Measurements from ENCODE around the gene CCDC175. TPM values are rescaled to one million over a fixed set of nuclear protein-coding genes. Genes with fewer than 3 reads are reported as not detected.

CCDC175 gene
- total and polyA plus RNA-seq, 2 donors: not detected

- no peaks in the 10 kb centered on the region for H3K4me1 ChIP-seq (ENCODE audit: control insufficient read depth in 2 of 2, insufficient read depth in 2 of 2, low read length in 2 of 2)
- H3K36me3 ChIP-seq (ENCODE audit: control insufficient read depth in 2 of 2, insufficient read depth in 2 of 2, low read length in 1 of 2): no peaks in the 10 kb centered on the region
- DNase-seq (ENCODE audit: low read depth in 6 of 9, low spot score in 9 of 9): no peak
- no peaks in the 10 kb centered on the region for H3K27me3 ChIP-seq (ENCODE audit: control insufficient read depth in 2 of 2, insufficient read depth in 1 of 2, low read length in 1 of 2)
- H3K9me3 ChIP-seq (ENCODE audit: control insufficient read depth in 2 of 2, insufficient read depth in 1 of 2, low read length in 1 of 2): no peaks in the 10 kb centered on the region
- H3K4me3 ChIP-seq (ENCODE audit: low read length in 2 of 2): peak overlapping the region in 1 of 2 donors; percentile 11
- H3K27ac ChIP-seq (ENCODE audit: low read depth in 1 of 2, low read length in 1 of 2): no peak overlapping the region
- 29% methylated on average over 10 of the region's 10 CpGs for WGBS
Observed at GRCh38 chr14:59585891-59586554, 9.4 kb upstream of the CCDC175 start.

DNA sequence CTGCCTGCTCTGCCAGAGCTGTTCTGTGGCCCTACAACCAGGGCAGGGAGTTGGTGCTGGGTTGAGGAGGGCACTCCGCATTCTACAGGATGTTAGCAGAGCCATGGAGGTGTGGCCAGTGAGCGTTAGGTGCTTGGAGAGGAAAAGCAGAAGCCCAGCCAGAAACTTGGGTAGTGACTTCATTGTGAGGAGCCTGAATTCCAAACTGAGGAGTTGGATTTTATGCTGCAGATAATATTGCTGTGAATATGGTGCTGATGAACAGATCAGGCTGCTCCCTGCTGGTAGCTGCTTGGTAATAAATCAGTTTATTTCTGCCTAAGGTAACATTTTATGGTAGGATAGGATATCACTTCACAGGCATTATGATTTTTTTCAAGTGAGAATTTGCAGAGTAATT lies 7.1 kb upstream of the CCDC175 start:
- H3K4me3 ChIP-seq (ENCODE audit: low read length in 2 of 2): no peak overlapping the region
- 68% methylated on average over 2 of the region's 2 CpGs for WGBS
- H3K27me3 ChIP-seq (ENCODE audit: control insufficient read depth in 2 of 2, insufficient read depth in 1 of 2, low read length in 1 of 2): no peaks in the 10 kb centered on the region
- no peak for DNase-seq (ENCODE audit: low read depth in 6 of 9, low spot score in 9 of 9)
- H3K4me1 ChIP-seq (ENCODE audit: control insufficient read depth in 2 of 2, insufficient read depth in 2 of 2, low read length in 2 of 2): no peaks in the 10 kb centered on the region
- H3K9me3 ChIP-seq (ENCODE audit: control insufficient read depth in 2 of 2, insufficient read depth in 1 of 2, low read length in 1 of 2): no peaks in the 10 kb centered on the region
- H3K27ac ChIP-seq (ENCODE audit: low read depth in 1 of 2, low read length in 1 of 2): no peak overlapping the region
- no peaks in the 10 kb centered on the region for H3K36me3 ChIP-seq (ENCODE audit: control insufficient read depth in 2 of 2, insufficient read depth in 2 of 2, low read length in 1 of 2)

DNA sequence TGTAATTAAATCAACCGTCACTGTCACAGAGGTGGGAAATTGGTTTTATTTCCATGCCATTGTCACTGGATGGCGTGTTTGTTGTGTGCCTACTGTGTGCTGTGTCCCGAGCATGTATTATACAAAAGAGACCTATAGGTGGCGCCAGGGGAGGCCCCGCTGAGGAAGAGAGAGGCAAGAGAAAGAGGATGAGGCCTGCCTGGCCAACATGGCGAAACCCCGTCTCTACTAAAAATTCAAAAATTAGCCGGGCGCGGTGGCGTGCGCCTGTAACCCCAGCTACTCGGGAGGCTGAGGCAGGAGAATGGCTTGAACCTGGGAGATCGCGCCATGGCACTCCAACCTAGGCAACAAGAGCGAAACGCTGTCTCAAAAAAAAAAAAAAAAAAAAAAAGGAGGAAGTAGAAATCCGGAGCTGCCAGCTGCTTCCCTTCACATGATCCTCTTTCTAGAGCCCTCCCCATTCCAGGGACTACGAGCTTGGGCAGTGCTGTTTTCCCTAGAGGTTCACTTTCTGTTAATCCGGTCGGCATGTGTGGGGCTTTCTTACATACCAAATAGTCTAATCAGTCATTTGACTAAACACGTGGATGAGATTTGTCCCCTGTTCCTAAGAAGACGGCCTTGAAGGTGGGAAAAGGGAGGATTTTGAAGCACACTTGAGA lies 6.4 kb upstream of the CCDC175 start:
- Histone ChIP-seq H3K27ac (ENCODE audit: low read depth in 1 of 2, low read length in 1 of 2) (no peak overlapping the region), H3K4me1 (ENCODE audit: control insufficient read depth in 2 of 2, insufficient read depth in 2 of 2, low read length in 2 of 2) (no peaks in the 10 kb centered on the region), H3K36me3 (ENCODE audit: control insufficient read depth in 2 of 2, insufficient read depth in 2 of 2, low read length in 1 of 2) (no peaks in the 10 kb centered on the region), H3K4me3 (ENCODE audit: low read length in 2 of 2) (no peak overlapping the region), H3K9me3 (ENCODE audit: control insufficient read depth in 2 of 2, insufficient read depth in 1 of 2, low read length in 1 of 2) (no peaks in the 10 kb centered on the region), H3K27me3 (ENCODE audit: control insufficient read depth in 2 of 2, insufficient read depth in 1 of 2, low read length in 1 of 2) (no peaks in the 10 kb centered on the region)
- no peak for DNase-seq (ENCODE audit: low read depth in 6 of 9, low spot score in 9 of 9)
- 71% methylated on average over 23 of the region's 23 CpGs for WGBS

- no peaks in the 10 kb centered on the region for H3K9me3 ChIP-seq (ENCODE audit: control insufficient read depth in 2 of 2, insufficient read depth in 1 of 2, low read length in 1 of 2)
- H3K27ac ChIP-seq (ENCODE audit: low read depth in 1 of 2, low read length in 1 of 2): no peak overlapping the region
- H3K27me3 ChIP-seq (ENCODE audit: control insufficient read depth in 2 of 2, insufficient read depth in 1 of 2, low read length in 1 of 2): no peaks in the 10 kb centered on the region
- H3K4me1 ChIP-seq (ENCODE audit: control insufficient read depth in 2 of 2, insufficient read depth in 2 of 2, low read length in 2 of 2): no peaks in the 10 kb centered on the region
- DNase-seq (ENCODE audit: low read depth in 6 of 9, low spot score in 9 of 9): no peak
- 97% methylated on average over 3 of the region's 3 CpGs for WGBS
- no peaks in the 10 kb centered on the region for H3K36me3 ChIP-seq (ENCODE audit: control insufficient read depth in 2 of 2, insufficient read depth in 2 of 2, low read length in 1 of 2)
- H3K4me3 ChIP-seq (ENCODE audit: low read length in 2 of 2): no peak overlapping the region
Observed at GRCh38 chr14:59582161-59582560, 5.5 kb upstream of the CCDC175 start.

- Histone ChIP-seq H3K4me1 (ENCODE audit: control insufficient read depth in 2 of 2, insufficient read depth in 2 of 2, low read length in 2 of 2) (peaks cover 6 to 9% of the 10 kb centered on the region in 2 donors), H3K4me3 (ENCODE audit: low read length in 2 of 2) (no peak overlapping the region), H3K9me3 (ENCODE audit: control insufficient read depth in 2 of 2, insufficient read depth in 1 of 2, low read length in 1 of 2) (no peaks in the 10 kb centered on the region), H3K27me3 (ENCODE audit: control insufficient read depth in 2 of 2, insufficient read depth in 1 of 2, low read length in 1 of 2) (peaks cover 0 to 7% of the 10 kb centered on the region in 2 donors), H3K36me3 (ENCODE audit: control insufficient read depth in 2 of 2, insufficient read depth in 2 of 2, low read length in 1 of 2) (no peaks in the 10 kb centered on the region), H3K27ac (ENCODE audit: low read depth in 1 of 2, low read length in 1 of 2) (no peak overlapping the region)
- DNase-seq (ENCODE audit: low read depth in 6 of 9, low spot score in 9 of 9): no peak
- WGBS: 96% methylated on average over 2 of the region's 2 CpGs
Observed at GRCh38 chr14:59580911-59581310, 4.3 kb upstream of the CCDC175 start.

DNA sequence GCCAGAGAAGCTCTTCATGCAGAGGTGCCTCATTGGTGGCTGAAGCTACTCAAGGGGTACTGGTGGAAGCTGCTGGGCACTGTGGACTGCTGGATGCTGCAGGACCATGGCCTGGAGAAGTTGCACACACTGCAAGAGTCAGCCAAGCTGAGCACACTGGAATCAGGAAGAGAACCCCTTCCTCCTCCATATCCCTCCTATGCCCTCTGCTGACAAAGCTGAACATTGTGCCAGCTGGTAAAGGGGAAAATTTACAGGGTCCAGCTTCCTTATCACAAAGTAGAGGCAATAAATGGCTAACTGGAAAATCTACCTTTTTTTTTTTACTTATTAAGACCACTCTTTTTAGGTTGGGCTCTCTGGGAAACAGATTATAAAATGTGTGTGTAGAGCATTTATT lies 6.5 kb downstream of the CCDC175 start:
- Histone ChIP-seq H3K27me3 (ENCODE audit: control insufficient read depth in 2 of 2, insufficient read depth in 1 of 2, low read length in 1 of 2) (no peaks in the 10 kb centered on the region), H3K27ac (ENCODE audit: low read depth in 1 of 2, low read length in 1 of 2) (no peak overlapping the region), H3K9me3 (ENCODE audit: control insufficient read depth in 2 of 2, insufficient read depth in 1 of 2, low read length in 1 of 2) (no peaks in the 10 kb centered on the region), H3K36me3 (ENCODE audit: control insufficient read depth in 2 of 2, insufficient read depth in 2 of 2, low read length in 1 of 2) (no peaks in the 10 kb centered on the region), H3K4me1 (ENCODE audit: control insufficient read depth in 2 of 2, insufficient read depth in 2 of 2, low read length in 2 of 2) (no peaks in the 10 kb centered on the region), H3K4me3 (ENCODE audit: low read length in 2 of 2) (no peak overlapping the region)
- DNase-seq (ENCODE audit: low read depth in 6 of 9, low spot score in 9 of 9): no peak

DNA sequence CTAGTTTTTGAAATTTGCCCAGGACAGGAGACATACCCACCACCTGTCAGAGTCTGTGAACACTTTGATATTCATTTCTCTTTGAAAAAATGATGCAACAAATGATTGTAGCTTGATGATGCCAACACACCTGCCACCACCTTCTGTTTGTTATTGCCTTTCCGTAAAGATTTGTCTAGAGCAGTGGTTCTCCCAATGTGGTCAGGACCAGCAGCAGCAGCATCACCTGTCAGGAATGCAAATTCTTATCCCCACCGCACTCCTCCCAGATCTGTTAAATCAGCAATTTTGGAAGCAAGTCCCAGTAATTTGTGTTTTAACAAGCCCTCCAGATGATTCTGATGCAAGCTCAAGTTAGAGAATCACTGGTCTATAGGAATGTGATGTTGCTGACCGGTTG lies 9.9 kb downstream of the CCDC175 start:
- no peak overlapping the region for H3K27ac ChIP-seq (ENCODE audit: low read depth in 1 of 2, low read length in 1 of 2)
- no peaks in the 10 kb centered on the region for H3K4me1 ChIP-seq (ENCODE audit: control insufficient read depth in 2 of 2, insufficient read depth in 2 of 2, low read length in 2 of 2)
- no peaks in the 10 kb centered on the region for H3K27me3 ChIP-seq (ENCODE audit: control insufficient read depth in 2 of 2, insufficient read depth in 1 of 2, low read length in 1 of 2)

DNA sequence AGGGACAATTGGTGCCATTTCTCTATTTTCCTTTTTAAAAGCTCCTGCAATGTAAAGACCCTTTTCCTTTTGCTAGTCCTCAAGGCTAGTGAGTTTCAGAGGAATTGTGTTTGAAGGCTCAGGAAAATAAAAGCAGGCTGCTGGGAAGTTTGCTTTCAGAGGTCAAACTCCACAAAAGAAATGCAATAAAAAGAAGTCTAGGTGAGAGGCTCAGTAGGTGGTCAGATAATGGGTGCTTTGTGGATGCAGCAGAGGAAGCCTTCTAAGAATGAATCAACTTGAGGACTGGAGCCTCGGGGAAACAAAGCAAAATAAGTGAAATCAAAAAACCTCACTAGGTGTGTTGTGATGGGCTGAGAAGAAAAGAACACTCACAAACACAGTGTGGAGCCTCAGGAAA lies 10.3 kb downstream of the CCDC175 start:
- no peak for DNase-seq (ENCODE audit: low read depth in 6 of 9, low spot score in 9 of 9)
- Histone ChIP-seq H3K9me3 (ENCODE audit: control insufficient read depth in 2 of 2, insufficient read depth in 1 of 2, low read length in 1 of 2) (no peaks in the 10 kb centered on the region), H3K36me3 (ENCODE audit: control insufficient read depth in 2 of 2, insufficient read depth in 2 of 2, low read length in 1 of 2) (no peaks in the 10 kb centered on the region), H3K4me3 (ENCODE audit: low read length in 2 of 2) (no peak overlapping the region), H3K27ac (ENCODE audit: low read depth in 1 of 2, low read length in 1 of 2) (no peak overlapping the region), H3K27me3 (ENCODE audit: control insufficient read depth in 2 of 2, insufficient read depth in 1 of 2, low read length in 1 of 2) (no peaks in the 10 kb centered on the region), H3K4me1 (ENCODE audit: control insufficient read depth in 2 of 2, insufficient read depth in 2 of 2, low read length in 2 of 2) (no peaks in the 10 kb centered on the region)
- 74% methylated on average over 1 of the region's 1 CpG for WGBS

More for the DNA sequence above, 9.9 kb downstream of the CCDC175 start:
- no peaks in the 10 kb centered on the region for H3K9me3 ChIP-seq (ENCODE audit: control insufficient read depth in 2 of 2, insufficient read depth in 1 of 2, low read length in 1 of 2)
- no peak overlapping the region for H3K4me3 ChIP-seq (ENCODE audit: low read length in 2 of 2)
- WGBS: 86% methylated on average over 3 of the region's 3 CpGs
- DNase-seq (ENCODE audit: low read depth in 6 of 9, low spot score in 9 of 9): no peak
- no peaks in the 10 kb centered on the region for H3K36me3 ChIP-seq (ENCODE audit: control insufficient read depth in 2 of 2, insufficient read depth in 2 of 2, low read length in 1 of 2)

GRCh38 chr14:59565087-59565486 lies 11.5 kb downstream of the CCDC175 start:
- Histone ChIP-seq H3K36me3 (ENCODE audit: control insufficient read depth in 2 of 2, insufficient read depth in 2 of 2, low read length in 1 of 2) (no peaks in the 10 kb centered on the region), H3K4me1 (ENCODE audit: control insufficient read depth in 2 of 2, insufficient read depth in 2 of 2, low read length in 2 of 2) (no peaks in the 10 kb centered on the region), H3K4me3 (ENCODE audit: low read length in 2 of 2) (no peak overlapping the region), H3K27me3 (ENCODE audit: control insufficient read depth in 2 of 2, insufficient read depth in 1 of 2, low read length in 1 of 2) (no peaks in the 10 kb centered on the region), H3K9me3 (ENCODE audit: control insufficient read depth in 2 of 2, insufficient read depth in 1 of 2, low read length in 1 of 2) (no peaks in the 10 kb centered on the region), H3K27ac (ENCODE audit: low read depth in 1 of 2, low read length in 1 of 2) (no peak overlapping the region)
- WGBS: 88% methylated on average over 1 of the region's 1 CpG
- no peak for DNase-seq (ENCODE audit: low read depth in 6 of 9, low spot score in 9 of 9)

Measured in thymus (tissue), 11 donors.